Stimulated activated CD4-positive, alpha-beta T cell treated with anti-CD3 and anti-CD28 coated beads, Interleukin-2, amount 100 ng/mL, for 24 hours (primary cell): ENCODE data around the gene IFI30.
"Not testable (repeated sequence)": the region's sequence is repeated elsewhere in the genome, so short reads cannot be mapped to it uniquely, and the experiment has no call there.

Source experiments
- DNase-seq, 2 donors: peaks; one replicate each; pipeline ENCODE4 v3.0.0-alpha.2; 2020

The IFI30 gene

GRCh38 chr19:18152817-18153555, 20.6 kb upstream of the IFI30 start, which contains the start of gene PIK3R2:
PIK3R2 (plus strand) TSS chr19:18153163; CDS start chr19:18155880, 2,717 bp downstream.
- peak; percentile 100 for DNase-seq

- DNase-seq = peak; percentile 43 to 50
Observed at GRCh38 chr19:18153556-18154134, 20.0 kb upstream of the IFI30 start.

- no peak for DNase-seq
Observed at GRCh38 chr19:18155095-18156087, 18.2 kb upstream of the IFI30 start.

- DNase-seq = no peak
Observed at GRCh38 chr19:18156268-18156667, 17.3 kb upstream of the IFI30 start.

GRCh38 chr19:18156841-18157464, 16.7 kb upstream of the IFI30 start:
- DNase-seq = no peak

- no peak for DNase-seq
Observed at GRCh38 chr19:18157465-18158063, 16.0 kb upstream of the IFI30 start.

- DNase-seq = no peak
Observed at GRCh38 chr19:18158467-18158866, 15.1 kb upstream of the IFI30 start.

- not testable (repeated sequence) for DNase-seq
Observed at GRCh38 chr19:18159059-18159616, 14.5 kb upstream of the IFI30 start.

GRCh38 chr19:18159810-18160209, 13.8 kb upstream of the IFI30 start:
- DNase-seq = no peak

- peak in 1 of 2 donors; percentile 17 for DNase-seq
Observed at GRCh38 chr19:18160493-18160970, 13.1 kb upstream of the IFI30 start.

- peak; percentile 83 to 84 for DNase-seq
Observed at GRCh38 chr19:18160971-18161635, 12.5 kb upstream of the IFI30 start.

GRCh38 chr19:18161636-18162002, 12.0 kb upstream of the IFI30 start:
- DNase-seq = no peak

GRCh38 chr19:18164072-18164471, 9.5 kb upstream of the IFI30 start:
- DNase-seq = no peak

GRCh38 chr19:18165794-18166544, 7.6 kb upstream of the IFI30 start:
- DNase-seq = no peak

GRCh38 chr19:18167011-18167410, 6.6 kb upstream of the IFI30 start:
- no peak for DNase-seq

GRCh38 chr19:18167975-18168645, 5.5 kb upstream of the IFI30 start:
- DNase-seq = peak; percentile 66 to 70

GRCh38 chr19:18168673-18169381, 4.8 kb upstream of the IFI30 start:
- no peak for DNase-seq

GRCh38 chr19:18170714-18171255, 2.8 kb upstream of the IFI30 start:
- no peak for DNase-seq
